ENCODE results near the gene FRMD8.

FRMD8 gene

DNA sequence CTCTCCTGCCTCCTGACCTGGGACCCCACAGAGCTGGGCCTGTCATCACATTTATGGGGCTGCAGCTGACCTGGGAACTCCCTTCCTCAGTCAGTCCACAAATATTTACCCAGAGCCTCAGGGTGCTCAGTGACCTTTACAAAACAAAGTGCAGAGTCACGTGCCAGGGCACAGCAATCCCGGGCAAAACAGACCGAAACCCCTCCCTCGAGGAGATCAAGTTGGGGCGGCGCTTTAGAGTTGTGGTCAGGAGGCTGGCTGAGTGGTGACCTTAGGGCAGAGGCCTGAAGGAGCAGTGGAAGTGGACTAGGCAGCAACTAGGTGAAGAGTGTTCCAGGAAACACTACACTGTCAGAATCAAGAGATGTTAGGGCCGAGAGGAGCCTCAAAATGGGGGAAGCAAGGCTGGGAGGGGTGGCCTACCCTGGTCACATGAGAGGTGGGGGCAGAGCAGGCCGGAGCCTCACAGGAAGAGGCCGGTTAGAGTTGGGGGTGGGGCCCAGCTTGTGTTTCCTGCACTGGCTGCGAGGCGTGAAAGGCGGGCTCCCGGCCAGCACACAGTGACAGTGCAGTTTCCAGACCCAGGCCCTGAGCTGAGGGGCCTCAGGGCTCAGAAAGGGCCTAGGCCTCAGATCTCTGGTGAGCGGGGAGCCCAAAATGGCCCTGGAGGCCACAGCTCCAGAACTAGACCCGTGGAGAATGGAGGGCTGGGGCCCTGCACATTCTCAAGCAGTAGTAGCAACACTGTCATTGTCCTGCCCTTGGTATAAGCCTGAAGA is 32.4 kb downstream of the FRMD8 start:
- TF ChIP-seq TEAD4 (IDR thresholded peaks at IDR 0.05) (peak; percentile 76), TAF1 (IDR thresholded peaks at IDR 0.05; ENCODE audit: low read depth) (peak; percentile 74), EGR1 (IDR thresholded peaks at IDR 0.05) (no peak), ZBTB7A (IDR thresholded peaks at IDR 0.05; ENCODE audit: low read depth) (0 out of 2 replicates have a peak, but pooled peaks have one; percentile 78), YY1 (IDR thresholded peaks at IDR 0.05; ENCODE audit: low read depth) (no peak), CEBPB (IDR thresholded peaks at IDR 0.05) (no peak), EP300 (IDR thresholded peaks at IDR 0.05; ENCODE audit: borderline replicate concordance) (peak; percentile 75), FOXM1 (IDR thresholded peaks at IDR 0.05; ENCODE audit: borderline replicate concordance, low read depth) (0 out of 2 replicates have a peak, but pooled peaks have one; percentile 45), NFIC (IDR thresholded peaks at IDR 0.05) (peak; percentile 92), RAD21 (IDR thresholded peaks at IDR 0.05; ENCODE audit: low read depth) (no peak), TCF12 (IDR thresholded peaks at IDR 0.05; ENCODE audit: low read depth) (peak; percentile 86), CREB1 (IDR thresholded peaks at IDR 0.05; ENCODE audit: low read depth) (no peak)
- TF ChIP-seq, protein P1, sequence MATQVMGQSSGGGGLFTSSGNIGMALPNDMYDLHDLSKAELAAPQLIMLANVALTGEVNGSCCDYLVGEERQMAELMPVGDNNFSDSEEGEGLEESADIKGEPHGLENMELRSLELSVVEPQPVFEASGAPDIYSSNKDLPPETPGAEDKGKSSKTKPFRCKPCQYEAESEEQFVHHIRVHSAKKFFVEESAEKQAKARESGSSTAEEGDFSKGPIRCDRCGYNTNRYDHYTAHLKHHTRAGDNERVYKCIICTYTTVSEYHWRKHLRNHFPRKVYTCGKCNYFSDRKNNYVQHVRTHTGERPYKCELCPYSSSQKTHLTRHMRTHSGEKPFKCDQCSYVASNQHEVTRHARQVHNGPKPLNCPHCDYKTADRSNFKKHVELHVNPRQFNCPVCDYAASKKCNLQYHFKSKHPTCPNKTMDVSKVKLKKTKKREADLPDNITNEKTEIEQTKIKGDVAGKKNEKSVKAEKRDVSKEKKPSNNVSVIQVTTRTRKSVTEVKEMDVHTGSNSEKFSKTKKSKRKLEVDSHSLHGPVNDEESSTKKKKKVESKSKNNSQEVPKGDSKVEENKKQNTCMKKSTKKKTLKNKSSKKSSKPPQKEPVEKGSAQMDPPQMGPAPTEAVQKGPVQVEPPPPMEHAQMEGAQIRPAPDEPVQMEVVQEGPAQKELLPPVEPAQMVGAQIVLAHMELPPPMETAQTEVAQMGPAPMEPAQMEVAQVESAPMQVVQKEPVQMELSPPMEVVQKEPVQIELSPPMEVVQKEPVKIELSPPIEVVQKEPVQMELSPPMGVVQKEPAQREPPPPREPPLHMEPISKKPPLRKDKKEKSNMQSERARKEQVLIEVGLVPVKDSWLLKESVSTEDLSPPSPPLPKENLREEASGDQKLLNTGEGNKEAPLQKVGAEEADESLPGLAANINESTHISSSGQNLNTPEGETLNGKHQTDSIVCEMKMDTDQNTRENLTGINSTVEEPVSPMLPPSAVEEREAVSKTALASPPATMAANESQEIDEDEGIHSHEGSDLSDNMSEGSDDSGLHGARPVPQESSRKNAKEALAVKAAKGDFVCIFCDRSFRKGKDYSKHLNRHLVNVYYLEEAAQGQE (IDR thresholded peaks at IDR 0.05; ENCODE audit: low read depth) = no peak
- TF ChIP-seq, protein P2, sequence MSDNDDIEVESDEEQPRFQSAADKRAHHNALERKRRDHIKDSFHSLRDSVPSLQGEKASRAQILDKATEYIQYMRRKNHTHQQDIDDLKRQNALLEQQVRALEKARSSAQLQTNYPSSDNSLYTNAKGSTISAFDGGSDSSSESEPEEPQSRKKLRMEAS (IDR thresholded peaks at IDR 0.05) = peak; percentile 88
- TF ChIP-seq, protein P3, sequence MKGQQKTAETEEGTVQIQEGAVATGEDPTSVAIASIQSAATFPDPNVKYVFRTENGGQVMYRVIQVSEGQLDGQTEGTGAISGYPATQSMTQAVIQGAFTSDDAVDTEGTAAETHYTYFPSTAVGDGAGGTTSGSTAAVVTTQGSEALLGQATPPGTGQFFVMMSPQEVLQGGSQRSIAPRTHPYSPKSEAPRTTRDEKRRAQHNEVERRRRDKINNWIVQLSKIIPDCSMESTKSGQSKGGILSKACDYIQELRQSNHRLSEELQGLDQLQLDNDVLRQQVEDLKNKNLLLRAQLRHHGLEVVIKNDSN (IDR thresholded peaks at IDR 0.05) = peak; percentile 93

DNA sequence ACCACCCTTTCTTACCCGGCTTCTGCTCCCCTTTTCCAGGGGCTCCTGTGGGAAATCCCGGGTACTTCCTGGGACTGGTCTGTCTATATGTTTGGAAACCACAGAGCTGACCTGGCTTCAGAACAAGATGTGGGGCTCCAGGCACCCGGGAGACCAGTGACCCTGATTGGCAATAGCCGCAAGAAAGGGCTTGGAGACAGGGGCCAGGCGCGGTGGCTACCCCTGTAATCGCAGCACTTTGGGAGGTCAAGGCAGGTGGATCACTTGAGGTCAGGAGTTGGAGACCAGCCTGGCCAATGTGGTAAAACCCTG is 33.0 kb downstream of the FRMD8 start:
- TF ChIP-seq YY1 (IDR thresholded peaks at IDR 0.05; ENCODE audit: low read depth) = no peak
- no peak for TF ChIP-seq CREB1 (IDR thresholded peaks at IDR 0.05; ENCODE audit: low read depth)
- TF ChIP-seq TCF12 (IDR thresholded peaks at IDR 0.05; ENCODE audit: low read depth) = no peak
- TF ChIP-seq EGR1 (IDR thresholded peaks at IDR 0.05) = no peak
- TF ChIP-seq RAD21 (IDR thresholded peaks at IDR 0.05; ENCODE audit: low read depth) = no peak
- TF ChIP-seq TAF1 (IDR thresholded peaks at IDR 0.05; ENCODE audit: low read depth) = no peak

DNA sequence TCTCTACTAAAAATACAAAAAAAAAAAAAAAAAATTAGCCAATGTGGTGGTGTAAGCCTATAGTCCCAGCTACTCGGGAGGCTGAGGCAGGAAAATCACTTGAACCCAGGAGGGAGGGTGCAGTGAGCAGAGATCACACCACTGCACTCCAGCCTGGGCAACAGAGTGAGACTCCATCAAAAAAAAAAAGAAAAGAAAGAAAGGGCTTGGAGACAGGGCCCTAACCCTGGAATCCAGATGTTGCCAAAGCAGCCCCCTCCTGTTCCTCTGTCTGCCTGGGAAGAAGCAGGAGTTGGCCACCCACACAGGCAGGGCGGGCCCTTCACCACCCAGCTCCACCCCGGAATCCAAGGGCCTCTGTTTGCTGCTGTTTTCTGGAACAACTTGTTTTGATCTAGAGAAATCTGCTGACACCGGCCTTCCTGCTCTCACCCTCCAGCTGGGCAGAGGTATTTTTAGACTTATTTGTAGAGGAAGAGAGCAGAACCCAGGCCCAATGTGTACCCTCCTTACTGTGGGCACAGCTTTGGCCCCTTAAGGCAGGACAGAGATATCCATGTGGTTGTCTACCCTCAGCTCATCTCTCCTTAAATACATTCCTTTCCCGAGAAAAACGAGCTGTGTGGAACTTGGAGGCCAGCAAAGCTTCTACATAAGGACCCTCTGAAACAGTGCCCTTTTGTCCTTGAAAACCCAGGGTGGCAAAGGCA is 33.5 kb downstream of the FRMD8 start:
- TF ChIP-seq TCF12 (IDR thresholded peaks at IDR 0.05; ENCODE audit: low read depth) = no peak; the same call in 1 of the 2 replicates
- peak; percentile 70 for TF ChIP-seq TEAD4 (IDR thresholded peaks at IDR 0.05)
- peak; percentile 42; the same call in 1 of the 2 replicates for TF ChIP-seq TAF1 (IDR thresholded peaks at IDR 0.05; ENCODE audit: low read depth)
- no peak for TF ChIP-seq CEBPB (IDR thresholded peaks at IDR 0.05)
- TF ChIP-seq YY1 (IDR thresholded peaks at IDR 0.05; ENCODE audit: low read depth) = no peak
- TF ChIP-seq, protein P2 (IDR thresholded peaks at IDR 0.05) = no peak; the same call in 1 of the 2 replicates
- TF ChIP-seq CREB1 (IDR thresholded peaks at IDR 0.05; ENCODE audit: low read depth) = no peak
- TF ChIP-seq, protein P3 (IDR thresholded peaks at IDR 0.05) = no peak
- no peak for TF ChIP-seq RAD21 (IDR thresholded peaks at IDR 0.05; ENCODE audit: low read depth)
- TF ChIP-seq EP300 (IDR thresholded peaks at IDR 0.05; ENCODE audit: borderline replicate concordance) = peak; percentile 73; the same call in 1 of the 2 replicates
- TF ChIP-seq ZBTB7A (IDR thresholded peaks at IDR 0.05; ENCODE audit: low read depth) = no peak
- peak; percentile 87 for TF ChIP-seq EGR1 (IDR thresholded peaks at IDR 0.05)
- TF ChIP-seq NFIC (IDR thresholded peaks at IDR 0.05) = peak; percentile 64
- TF ChIP-seq, protein P1 (IDR thresholded peaks at IDR 0.05; ENCODE audit: low read depth) = no peak
- TF ChIP-seq FOXM1 (IDR thresholded peaks at IDR 0.05; ENCODE audit: borderline replicate concordance, low read depth) = peak; percentile 49; the same call in 1 of the 2 replicates

DNA sequence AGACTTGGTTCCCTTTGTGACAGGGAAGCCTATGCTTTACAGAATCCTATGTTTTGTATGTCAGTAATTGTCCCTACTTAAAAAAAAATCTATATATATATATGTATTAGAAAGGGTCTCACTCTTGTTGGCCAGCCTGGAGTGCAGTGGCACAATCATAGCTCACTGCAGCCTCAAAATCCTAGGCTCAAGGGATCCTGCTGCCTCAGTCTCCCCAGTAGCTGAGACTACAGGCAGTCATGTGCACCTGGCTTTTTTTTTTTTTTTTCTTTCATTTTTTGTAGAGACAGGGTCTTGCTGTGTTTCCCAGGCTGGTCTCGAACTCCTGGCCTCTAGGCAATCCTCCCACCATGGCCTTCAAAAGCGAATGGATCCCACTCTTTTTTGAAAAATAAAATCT is 34.1 kb downstream of the FRMD8 start:
- TF ChIP-seq, protein P3 (IDR thresholded peaks at IDR 0.05) = no peak
- no peak for TF ChIP-seq EP300 (IDR thresholded peaks at IDR 0.05; ENCODE audit: borderline replicate concordance)
- TF ChIP-seq, protein P1 (IDR thresholded peaks at IDR 0.05; ENCODE audit: low read depth) = no peak
- TF ChIP-seq TEAD4 (IDR thresholded peaks at IDR 0.05) = no peak
- no peak for TF ChIP-seq EGR1 (IDR thresholded peaks at IDR 0.05)
- TF ChIP-seq CEBPB (IDR thresholded peaks at IDR 0.05) = no peak
- TF ChIP-seq, protein P2 (IDR thresholded peaks at IDR 0.05) = no peak
- TF ChIP-seq ZBTB7A (IDR thresholded peaks at IDR 0.05; ENCODE audit: low read depth) = no peak
- no peak for TF ChIP-seq TAF1 (IDR thresholded peaks at IDR 0.05; ENCODE audit: low read depth)
- no peak for TF ChIP-seq CREB1 (IDR thresholded peaks at IDR 0.05; ENCODE audit: low read depth)
- no peak for TF ChIP-seq TCF12 (IDR thresholded peaks at IDR 0.05; ENCODE audit: low read depth)
- TF ChIP-seq NFIC (IDR thresholded peaks at IDR 0.05) = no peak
- TF ChIP-seq YY1 (IDR thresholded peaks at IDR 0.05; ENCODE audit: low read depth) = no peak
- TF ChIP-seq RAD21 (IDR thresholded peaks at IDR 0.05; ENCODE audit: low read depth) = no peak
- TF ChIP-seq FOXM1 (IDR thresholded peaks at IDR 0.05; ENCODE audit: borderline replicate concordance, low read depth) = no peak
